ENCODE data around the gene C1R. TPM values are rescaled to one million over a fixed set of nuclear protein-coding genes. Genes with fewer than 3 reads are reported as not detected.

Gene C1R
- total and polyA plus RNA-seq, 4 donors, result 268 to 525 (median 434) TPM

- H3K27me3 ChIP-seq (ENCODE audit: control insufficient read depth in 3 of 3, insufficient read depth in 3 of 3, low read length in 2 of 3), result no peaks in the 10 kb centered on the region
- no peak overlapping the region for H3K9ac ChIP-seq (ENCODE audit: insufficient read depth in 1 of 2, low read length in 2 of 2)
- whole genome bisulfite sequencing, 2 donors, result 90 to 92% methylated on average over 7 of the region's 7 CpGs
- no peak overlapping the region for H3K27ac ChIP-seq (ENCODE audit: low read depth in 1 of 2, low read length in 1 of 2)
- ATAC-seq (ENCODE audit: insufficient read depth, low FRiP score) (no peak), DNase-seq (no peak)
- peaks cover 0 to 15% (median 1%) of the 10 kb centered on the region in 5 donors for H3K4me1 ChIP-seq (ENCODE audit: control insufficient read depth in 5 of 5, insufficient read depth in 5 of 5, low read length in 5 of 5)
- H3K9me3 ChIP-seq (ENCODE audit: control insufficient read depth in 4 of 4, insufficient read depth in 3 of 4, low read length in 3 of 4), result no peaks in the 10 kb centered on the region
- TF ChIP-seq, protein P1, sequence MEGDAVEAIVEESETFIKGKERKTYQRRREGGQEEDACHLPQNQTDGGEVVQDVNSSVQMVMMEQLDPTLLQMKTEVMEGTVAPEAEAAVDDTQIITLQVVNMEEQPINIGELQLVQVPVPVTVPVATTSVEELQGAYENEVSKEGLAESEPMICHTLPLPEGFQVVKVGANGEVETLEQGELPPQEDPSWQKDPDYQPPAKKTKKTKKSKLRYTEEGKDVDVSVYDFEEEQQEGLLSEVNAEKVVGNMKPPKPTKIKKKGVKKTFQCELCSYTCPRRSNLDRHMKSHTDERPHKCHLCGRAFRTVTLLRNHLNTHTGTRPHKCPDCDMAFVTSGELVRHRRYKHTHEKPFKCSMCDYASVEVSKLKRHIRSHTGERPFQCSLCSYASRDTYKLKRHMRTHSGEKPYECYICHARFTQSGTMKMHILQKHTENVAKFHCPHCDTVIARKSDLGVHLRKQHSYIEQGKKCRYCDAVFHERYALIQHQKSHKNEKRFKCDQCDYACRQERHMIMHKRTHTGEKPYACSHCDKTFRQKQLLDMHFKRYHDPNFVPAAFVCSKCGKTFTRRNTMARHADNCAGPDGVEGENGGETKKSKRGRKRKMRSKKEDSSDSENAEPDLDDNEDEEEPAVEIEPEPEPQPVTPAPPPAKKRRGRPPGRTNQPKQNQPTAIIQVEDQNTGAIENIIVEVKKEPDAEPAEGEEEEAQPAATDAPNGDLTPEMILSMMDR (IDR thresholded peaks at IDR 0.05; ENCODE audit: control extremely low read depth, extremely low read depth), result no peak
- peaks cover 0 to 13% (median 7%) of the 10 kb centered on the region in 4 donors for H3K36me3 ChIP-seq (ENCODE audit: control insufficient read depth in 4 of 4, insufficient read depth in 4 of 4, low read length in 4 of 4)
- no peak overlapping the region for H3K4me3 ChIP-seq
Measured at GRCh38 chr12:7065073-7065623, 27.1 kb downstream of the C1R start.

DNA sequence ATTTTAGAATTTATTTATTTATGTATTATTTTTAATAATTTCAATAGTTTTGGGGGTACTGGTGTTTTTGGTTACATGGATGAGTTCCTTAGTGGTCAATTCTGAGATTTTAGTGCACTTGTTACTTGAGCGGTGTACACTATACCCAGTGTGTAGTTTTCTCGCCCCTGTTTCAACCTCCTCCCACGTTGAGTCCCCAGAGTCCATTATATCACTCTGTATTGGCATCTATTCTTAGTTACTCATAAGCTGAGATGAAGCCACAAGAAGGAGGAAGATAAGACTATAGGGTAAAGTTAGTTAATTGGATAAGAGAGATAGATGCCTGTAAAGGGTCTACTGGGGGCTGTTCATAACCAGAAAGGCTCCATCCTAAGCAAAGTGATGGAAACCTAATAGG, 27.7 kb downstream of the C1R start:
- 79 to 92% methylated on average over 3 of the region's 3 CpGs for WGBS, 2 donors
- H3K27ac ChIP-seq (ENCODE audit: low read depth in 1 of 2, low read length in 1 of 2), result no peak overlapping the region
- DNase-seq (no peak), ATAC-seq (ENCODE audit: insufficient read depth, low FRiP score) (no peak)
- TF ChIP-seq, protein P1 (IDR thresholded peaks at IDR 0.05; ENCODE audit: control extremely low read depth, extremely low read depth), result no peak
- H3K9ac ChIP-seq (ENCODE audit: insufficient read depth in 1 of 2, low read length in 2 of 2), result no peak overlapping the region
- no peaks in the 10 kb centered on the region for H3K9me3 ChIP-seq (ENCODE audit: control insufficient read depth in 4 of 4, insufficient read depth in 3 of 4, low read length in 3 of 4)
- H3K4me3 ChIP-seq, result no peak overlapping the region
- H3K36me3 ChIP-seq (ENCODE audit: control insufficient read depth in 4 of 4, insufficient read depth in 4 of 4, low read length in 4 of 4), result peaks cover 0 to 13% (median 6%) of the 10 kb centered on the region in 4 donors
- H3K27me3 ChIP-seq (ENCODE audit: control insufficient read depth in 3 of 3, insufficient read depth in 3 of 3, low read length in 2 of 3), result no peaks in the 10 kb centered on the region
- H3K4me1 ChIP-seq (ENCODE audit: control insufficient read depth in 5 of 5, insufficient read depth in 5 of 5, low read length in 5 of 5), result peaks cover 0 to 18% (median 1%) of the 10 kb centered on the region in 5 donors

DNA sequence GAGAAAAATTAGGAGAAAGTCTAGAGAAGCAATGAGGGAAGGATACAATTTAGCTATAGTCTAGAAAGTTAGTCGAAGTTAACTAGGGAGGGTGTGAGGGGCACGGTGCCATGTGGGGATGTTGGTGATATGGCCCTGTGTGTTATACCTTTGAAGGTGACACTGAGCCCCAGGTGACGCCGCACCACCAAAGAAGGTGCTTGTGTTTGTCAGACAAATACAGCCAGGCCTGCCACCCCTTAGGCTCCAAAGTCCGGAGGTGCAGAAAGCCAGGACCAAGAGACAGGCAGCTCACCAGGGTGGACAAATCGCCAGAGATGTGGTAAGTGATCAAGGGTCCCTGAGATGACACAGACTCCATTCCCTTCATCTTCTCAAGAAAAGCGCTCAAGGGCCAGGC, 30.6 kb downstream of the C1R start:
- Histone ChIP-seq H3K27ac (ENCODE audit: low read depth in 1 of 2, low read length in 1 of 2) (no peak overlapping the region), H3K4me1 (ENCODE audit: control insufficient read depth in 5 of 5, insufficient read depth in 5 of 5, low read length in 5 of 5) (peaks cover 0 to 18% (median 2%) of the 10 kb centered on the region in 5 donors), H3K36me3 (ENCODE audit: control insufficient read depth in 4 of 4, insufficient read depth in 4 of 4, low read length in 4 of 4) (peaks cover 0 to 4% (median 1%) of the 10 kb centered on the region in 4 donors), H3K9ac (ENCODE audit: insufficient read depth in 1 of 2, low read length in 2 of 2) (no peak overlapping the region), H3K4me3 (no peak overlapping the region), H3K9me3 (ENCODE audit: control insufficient read depth in 4 of 4, insufficient read depth in 3 of 4, low read length in 3 of 4) (no peaks in the 10 kb centered on the region), H3K27me3 (ENCODE audit: control insufficient read depth in 3 of 3, insufficient read depth in 3 of 3, low read length in 2 of 3) (no peaks in the 10 kb centered on the region)
- TF ChIP-seq, protein P1 (IDR thresholded peaks at IDR 0.05; ENCODE audit: control extremely low read depth, extremely low read depth), result no peak
- WGBS, 2 donors, result 92 to 94% methylated on average over 7 of the region's 7 CpGs
- ATAC-seq (ENCODE audit: insufficient read depth, low FRiP score) (no peak), DNase-seq (no peak)

GRCh38 chr12:7061138-7061537, 31.1 kb downstream of the C1R start:
- TF ChIP-seq, protein P1 (IDR thresholded peaks at IDR 0.05; ENCODE audit: control extremely low read depth, extremely low read depth), result no peak
- H3K4me1 ChIP-seq (ENCODE audit: control insufficient read depth in 5 of 5, insufficient read depth in 5 of 5, low read length in 5 of 5), result peaks cover 0 to 18% (median 2%) of the 10 kb centered on the region in 5 donors
- ATAC-seq (ENCODE audit: insufficient read depth, low FRiP score), result no peak
- H3K36me3 ChIP-seq (ENCODE audit: control insufficient read depth in 4 of 4, insufficient read depth in 4 of 4, low read length in 4 of 4), result peaks cover 0 to 4% (median 0%) of the 10 kb centered on the region in 4 donors
- peak overlapping the region in 1 of 2 donors; percentile 65 for H3K9ac ChIP-seq (ENCODE audit: insufficient read depth in 1 of 2, low read length in 2 of 2)
- WGBS, 2 donors, result 72 to 76% methylated on average over 13 of the region's 13 CpGs
- H3K27me3 ChIP-seq (ENCODE audit: control insufficient read depth in 3 of 3, insufficient read depth in 3 of 3, low read length in 2 of 3), result no peaks in the 10 kb centered on the region
- H3K4me3 ChIP-seq, result no peak overlapping the region
- no peaks in the 10 kb centered on the region for H3K9me3 ChIP-seq (ENCODE audit: control insufficient read depth in 4 of 4, insufficient read depth in 3 of 4, low read length in 3 of 4)
- DNase-seq, result peak in 1 of 3 donors; percentile 38
- H3K27ac ChIP-seq (ENCODE audit: low read depth in 1 of 2, low read length in 1 of 2), result peak overlapping the region in 1 of 2 donors; percentile 5

Measured in lung (tissue), 12 donors.